NCI-H1048 (cell line): ENCODE data around the gene CALCOCO2.
"Not testable (repeated sequence)": the region's sequence is repeated elsewhere in the genome, so short reads cannot be mapped to it uniquely, and the experiment has no call there.

Experiments
- DNase-seq: peaks from one replicate; lab custom pipeline; 2025; lab: John Stamatoyannopoulos, UW

Gene CALCOCO2, protein sequence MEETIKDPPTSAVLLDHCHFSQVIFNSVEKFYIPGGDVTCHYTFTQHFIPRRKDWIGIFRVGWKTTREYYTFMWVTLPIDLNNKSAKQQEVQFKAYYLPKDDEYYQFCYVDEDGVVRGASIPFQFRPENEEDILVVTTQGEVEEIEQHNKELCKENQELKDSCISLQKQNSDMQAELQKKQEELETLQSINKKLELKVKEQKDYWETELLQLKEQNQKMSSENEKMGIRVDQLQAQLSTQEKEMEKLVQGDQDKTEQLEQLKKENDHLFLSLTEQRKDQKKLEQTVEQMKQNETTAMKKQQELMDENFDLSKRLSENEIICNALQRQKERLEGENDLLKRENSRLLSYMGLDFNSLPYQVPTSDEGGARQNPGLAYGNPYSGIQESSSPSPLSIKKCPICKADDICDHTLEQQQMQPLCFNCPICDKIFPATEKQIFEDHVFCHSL

DNA sequence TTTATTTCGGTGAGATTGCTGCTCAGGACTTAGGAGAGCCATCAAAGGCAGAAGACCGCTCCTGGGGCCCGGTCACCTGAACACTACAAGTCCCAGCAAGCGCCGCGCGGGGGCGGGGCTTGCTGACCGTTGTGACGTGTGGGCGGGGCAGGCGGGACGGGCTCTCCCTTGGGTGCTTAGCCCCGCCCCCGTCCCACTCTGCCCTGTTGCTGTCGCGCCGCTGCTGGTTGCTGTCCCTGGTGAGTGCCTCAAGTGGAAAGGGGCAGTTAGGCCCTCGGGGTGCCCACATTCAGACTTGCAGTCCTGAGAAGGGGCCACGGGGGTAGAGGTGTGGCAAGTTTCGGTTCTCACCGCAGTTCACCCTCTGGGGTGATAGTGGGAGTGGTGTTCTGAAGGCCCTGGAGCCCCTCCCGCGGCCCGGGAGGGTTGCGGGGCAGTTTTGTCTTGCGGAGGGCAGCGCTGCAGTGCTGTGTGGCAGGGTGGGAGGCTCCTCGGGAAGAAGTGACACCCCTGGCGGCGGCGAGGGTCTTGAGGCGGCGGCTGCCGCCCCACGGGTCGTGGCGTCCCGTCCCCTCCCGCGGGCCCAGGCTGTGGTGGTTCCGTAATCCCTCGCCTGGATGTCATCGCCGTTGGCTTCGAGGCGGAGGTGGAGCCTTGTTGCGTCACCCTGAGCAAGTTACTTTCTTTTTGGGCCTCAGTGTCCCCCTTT is at the start of gene CALCOCO2:
Gene CALCOCO2 (plus strand): TSS at position 196 of the 709 bp plus-strand sequence. CDS start 10,673 bp downstream, outside the sequence.
- peak; percentile 90 for DNase-seq

DNA sequence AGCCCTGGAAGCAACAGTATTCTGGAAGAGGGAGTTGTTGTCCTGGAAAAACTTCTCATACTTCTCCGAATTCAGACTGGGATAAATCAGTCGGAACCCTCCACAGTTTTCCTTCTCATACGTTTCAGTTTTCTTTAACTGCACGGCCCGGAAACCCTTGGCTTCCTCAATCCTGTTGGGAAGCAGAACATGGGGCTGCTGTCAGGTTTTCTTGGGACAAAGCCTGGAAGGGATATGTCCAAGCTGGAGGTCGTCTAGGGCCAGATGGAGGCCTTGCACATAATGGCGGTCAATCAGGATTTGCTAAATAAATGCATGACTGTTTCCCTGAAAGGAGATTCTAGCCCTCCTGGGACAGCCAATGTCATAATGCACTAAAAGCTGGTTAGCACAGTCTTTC is 43.0 kb upstream of the CALCOCO2 start:
- DNase-seq, result no peak

DNA sequence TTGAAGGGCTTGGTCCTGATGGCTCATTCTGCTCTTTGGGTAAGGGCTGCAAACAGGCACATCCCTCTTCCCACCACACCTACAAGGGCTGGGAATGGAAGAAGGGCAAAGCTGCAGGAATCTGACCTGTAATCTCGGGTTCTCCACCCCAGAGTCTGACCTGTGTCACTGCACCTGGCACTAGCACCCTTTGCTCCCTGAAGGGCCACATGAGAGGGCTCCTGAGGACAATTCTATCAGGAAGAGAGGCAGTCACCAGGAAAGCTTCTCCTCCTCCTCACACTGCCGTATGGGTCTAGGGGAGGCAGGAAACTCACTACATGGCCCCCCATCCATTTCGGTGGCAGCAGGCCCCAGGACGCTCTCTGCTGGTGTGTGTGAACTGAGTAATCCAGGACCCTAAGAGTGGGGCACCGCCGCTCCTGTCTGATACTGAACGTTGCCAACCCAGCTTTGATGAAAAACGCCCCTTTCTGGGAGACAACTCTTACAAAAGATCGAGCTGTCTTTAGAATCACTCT is 40.2 kb upstream of the CALCOCO2 start:
- DNase-seq, result no peak

DNA sequence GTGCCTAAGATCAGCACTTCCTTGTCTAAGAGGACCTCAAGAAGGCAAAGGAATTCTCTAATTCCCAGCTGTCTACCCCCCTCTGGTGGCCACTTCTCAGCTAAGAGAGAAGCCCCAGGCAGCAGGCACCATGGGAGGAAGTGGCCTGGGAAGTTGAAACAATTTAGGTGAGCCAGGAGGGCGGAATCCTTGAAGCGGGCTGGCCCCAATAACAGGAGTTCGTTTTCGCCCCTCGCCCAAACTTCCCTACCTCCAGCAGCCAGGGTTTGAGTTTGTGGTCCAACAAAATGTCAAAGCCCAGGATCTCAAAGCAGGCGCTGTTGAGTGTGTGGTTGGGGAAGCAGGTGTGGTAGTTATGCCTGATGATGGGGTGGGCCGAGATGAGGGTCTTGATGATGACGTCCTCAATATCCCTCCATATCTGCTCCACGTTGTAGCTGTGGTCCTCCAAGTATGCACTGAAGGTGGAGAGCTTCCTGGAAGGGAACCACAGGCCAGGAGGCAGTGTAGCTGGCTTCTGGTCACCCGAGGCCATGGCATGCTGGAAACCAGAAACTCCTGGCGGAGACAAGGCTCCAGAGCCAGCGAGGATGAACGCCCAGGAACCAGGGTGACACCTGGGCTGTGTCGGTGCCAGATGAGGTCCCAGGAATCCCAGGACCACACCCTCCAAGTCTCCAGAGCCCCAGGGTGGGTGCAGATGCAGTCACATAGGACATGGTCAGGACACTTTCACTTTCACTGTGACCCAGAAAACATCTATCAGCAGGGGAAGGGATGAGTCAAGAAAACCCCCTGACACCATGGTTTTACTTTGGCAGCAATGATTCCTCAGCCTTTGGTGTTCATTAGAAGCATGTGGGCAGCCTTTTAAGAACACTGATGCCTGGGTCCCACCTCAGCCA is 39.5 kb upstream of the CALCOCO2 start:
- DNase-seq, result no peak

DNA sequence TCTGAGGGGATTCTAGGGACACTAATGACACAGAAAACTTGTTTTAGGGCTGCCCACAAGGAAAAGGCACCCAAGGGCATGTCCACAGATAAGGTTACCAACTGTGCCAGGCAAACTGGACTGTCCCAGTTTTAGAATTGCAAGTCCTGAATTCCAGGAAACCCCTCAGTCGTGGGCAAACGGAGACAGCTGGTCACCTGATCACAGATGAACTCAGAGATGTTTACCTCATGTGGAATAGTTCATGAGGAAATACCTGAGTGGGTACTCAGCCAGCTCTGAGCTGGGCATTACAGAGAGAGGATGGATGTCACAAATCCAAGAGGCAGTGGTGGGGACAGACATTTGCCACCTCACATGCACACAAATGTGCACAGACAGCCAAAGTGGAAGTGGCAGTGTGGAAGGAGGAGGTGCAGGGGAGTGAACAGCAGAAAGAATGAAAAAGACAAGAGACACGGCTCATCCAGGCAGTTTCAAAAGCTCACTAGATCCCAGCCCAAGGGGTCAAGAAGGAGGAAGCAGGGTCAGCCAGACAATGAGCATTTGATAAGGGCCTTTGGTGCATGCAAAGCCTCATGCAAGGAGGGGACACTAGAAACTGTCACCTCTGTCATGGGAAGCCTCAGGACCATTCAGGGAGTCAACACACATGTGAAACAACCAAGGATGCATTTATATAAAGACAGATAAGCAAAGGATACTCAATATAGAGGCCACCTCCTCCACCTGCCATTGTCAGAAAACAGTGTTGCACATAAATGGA is 38.6 kb upstream of the CALCOCO2 start:
- DNase-seq, result no peak

DNA sequence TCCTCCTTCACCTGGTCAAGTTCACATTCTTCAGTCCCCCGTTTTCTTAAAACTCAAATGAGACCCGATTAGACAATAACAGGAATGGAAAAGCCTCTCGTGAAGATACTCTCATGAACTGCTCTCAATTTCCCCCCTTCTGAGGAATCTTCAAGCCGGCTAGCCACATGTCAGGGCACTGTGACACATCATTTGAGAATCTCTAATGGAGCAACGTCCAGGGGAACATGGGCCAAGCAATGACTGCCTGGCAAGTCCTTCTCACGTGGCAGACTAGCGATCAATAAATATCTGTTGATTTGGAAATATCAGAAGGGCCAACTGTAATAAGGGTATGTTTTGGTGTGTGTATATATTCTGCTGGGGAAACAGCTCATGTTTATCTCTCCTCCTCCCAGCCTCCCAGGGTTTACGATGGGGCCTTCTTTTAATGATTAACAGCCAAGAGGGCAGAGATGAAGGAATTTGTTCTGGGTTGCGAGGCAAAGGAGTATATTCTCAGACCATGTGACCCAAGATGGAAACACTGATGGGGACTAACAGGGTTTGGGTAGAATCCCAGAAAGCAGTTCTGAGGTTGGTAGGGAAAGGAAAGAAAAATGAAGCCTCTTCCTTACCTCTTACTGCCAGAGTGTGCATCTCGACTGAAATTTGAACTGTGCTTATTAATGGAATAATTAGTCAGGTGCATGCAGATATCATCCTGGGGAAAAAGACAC is 35.2 kb upstream of the CALCOCO2 start:
- no peak for DNase-seq

DNA sequence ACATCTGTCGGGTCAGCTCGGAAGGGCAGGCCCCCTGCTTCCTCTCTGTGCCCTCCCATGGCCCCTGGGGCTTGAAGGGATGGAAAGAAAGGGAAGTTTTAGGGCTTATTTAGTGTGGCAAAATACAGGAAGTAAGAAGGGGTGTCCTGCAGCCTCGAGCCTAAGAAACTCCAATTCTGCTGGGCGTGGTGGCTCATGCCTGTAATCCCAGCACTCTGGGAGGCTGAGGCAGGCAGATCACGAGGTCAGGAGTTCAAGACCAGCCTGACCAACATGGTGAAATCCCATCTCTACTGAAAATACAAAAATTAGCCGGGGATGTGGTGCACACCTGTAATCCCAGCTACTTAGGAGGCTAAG is 34.7 kb upstream of the CALCOCO2 start:
- DNase-seq, result not testable (repeated sequence)

DNA sequence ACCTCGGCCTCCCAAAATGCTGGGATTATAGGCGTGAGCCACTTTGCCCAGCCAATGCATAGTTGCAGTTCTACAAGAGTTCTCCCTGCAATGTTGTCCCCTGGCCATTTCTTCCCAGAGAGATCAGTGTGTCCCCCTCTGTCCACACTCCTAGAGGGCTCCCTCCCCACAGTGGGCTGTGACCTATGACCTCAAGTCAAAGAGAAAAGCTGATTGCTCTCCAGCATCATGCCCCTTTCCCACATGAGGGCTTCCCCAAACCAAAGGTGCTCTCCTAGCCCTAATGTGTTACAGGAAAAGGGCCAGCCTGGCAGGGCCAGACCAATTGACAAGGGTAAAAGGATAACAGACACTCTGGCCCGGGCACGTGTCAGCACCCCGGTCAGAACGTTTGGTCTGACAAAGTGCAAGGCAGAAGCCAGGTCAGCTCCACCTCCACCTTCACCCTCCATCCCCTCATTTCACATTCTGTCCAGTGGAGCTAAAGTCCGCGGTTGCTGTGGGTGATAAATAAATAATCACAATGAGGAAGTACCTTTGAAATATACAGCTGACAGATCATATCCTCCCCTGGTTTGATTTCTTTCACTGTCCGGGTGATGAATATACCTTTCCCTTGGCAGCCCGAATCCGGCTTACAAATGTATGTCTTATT is 31.6 kb upstream of the CALCOCO2 start:
- DNase-seq, result no peak

DNA sequence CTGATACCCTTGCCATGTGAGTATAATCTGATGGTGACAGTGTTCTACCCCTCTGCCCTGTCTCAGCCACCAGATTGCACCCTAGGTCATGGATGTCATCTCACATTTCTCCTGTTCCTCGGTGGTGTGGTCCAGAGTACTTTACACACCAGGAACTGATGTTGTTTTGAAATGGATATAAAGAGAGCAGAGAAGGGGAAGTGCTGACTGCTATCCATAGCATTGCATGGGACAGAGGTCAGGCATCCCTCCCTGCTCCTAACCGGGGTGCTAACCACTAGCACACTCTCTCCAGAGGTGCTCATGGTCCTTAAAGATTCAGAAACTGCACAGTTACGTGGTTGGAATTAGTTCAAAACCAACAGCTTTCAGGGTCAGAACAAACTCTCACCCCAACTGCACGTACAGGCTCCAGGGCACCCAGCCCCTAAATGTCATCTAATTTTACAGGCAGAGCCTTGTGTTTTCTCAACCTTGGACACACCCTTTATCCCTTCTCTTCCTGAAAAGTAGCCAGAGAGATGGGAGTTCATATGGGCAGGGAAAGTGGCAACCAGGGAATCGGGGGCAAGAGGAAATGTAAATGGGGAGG is 30.1 kb upstream of the CALCOCO2 start:
- no peak for DNase-seq

DNA sequence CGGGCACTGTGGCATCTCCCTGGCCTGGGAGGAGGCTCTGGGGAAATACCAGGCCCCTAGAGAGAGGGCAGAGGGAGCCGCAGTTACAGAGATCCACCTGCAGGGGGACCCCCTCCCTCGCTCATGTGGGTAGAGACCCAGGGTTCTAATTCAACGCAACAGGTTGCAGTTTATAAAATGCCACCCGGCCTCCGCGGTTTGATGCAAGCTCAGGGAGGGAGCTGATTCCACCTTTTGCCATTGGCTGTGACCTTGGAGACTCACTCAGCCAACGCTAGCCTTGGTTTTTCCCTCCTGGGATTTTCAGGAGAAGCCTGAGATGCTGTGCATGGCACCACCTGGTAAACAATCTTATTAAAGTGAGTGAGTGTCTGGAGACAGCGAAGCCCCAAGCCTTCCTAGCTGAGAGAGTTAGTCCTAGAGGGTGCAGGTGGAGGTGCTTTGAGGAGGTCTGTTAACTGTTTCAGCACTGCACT is 25.9 kb upstream of the CALCOCO2 start:
- DNase-seq, result no peak

DNA sequence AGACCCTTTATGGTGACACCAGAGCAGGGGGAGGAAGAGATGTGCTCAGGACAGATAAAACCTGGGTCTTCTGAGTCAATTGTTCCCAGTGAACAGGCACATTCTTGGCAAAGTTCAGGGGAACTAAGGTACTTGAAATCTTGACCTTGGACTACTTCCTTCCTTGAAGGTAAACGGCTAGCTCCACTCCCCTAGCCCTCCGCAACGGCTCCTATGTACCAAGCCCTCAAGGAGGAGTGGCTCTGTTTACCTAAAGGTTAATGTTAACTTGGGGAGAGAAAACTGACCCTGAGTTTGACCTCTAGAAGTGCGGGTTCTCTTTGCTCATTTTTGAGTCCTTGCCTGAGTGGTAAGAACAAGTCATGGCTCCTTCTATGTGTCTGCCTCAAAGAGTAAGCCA is 21.7 kb upstream of the CALCOCO2 start:
- DNase-seq, result no peak

DNA sequence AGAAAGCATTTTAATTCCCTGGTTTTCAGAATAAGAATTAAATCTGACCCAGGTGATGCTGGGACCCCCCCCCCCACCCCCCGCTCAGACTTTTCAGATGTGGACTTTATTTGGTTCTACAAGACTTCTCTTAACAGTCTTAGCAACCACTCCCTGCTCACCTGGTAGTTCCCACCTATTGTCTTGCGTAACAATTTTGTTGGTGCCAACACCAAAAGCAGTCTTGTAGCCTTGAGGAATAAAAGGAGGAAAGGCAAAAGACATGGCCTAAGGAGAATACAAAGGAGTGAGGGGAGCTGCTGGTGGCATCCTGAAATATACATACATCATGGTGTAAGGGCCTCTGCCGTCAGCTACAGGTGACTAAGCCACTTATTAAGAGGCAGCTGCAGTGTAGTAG is 18.8 kb upstream of the CALCOCO2 start:
- DNase-seq, result no peak

DNA sequence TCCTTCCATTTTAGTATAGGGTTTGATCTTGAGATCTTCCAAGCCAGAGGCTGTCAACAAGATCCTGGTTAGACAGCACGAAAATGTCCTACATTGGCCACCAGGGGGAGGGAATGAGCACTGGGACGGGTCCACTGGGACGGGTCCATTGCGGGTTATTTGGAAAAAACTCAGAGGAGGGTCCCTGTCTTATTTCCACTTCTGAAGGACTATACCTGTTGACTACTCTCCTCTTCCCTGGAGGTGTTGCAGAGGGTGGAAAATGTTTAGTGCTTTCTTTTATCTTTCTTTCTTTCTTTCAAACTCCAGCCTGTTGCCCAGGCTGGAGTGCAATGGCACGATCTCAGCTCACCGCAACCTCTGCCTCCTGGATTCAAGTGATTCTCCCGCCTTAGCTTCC is 16.3 kb upstream of the CALCOCO2 start:
- no peak for DNase-seq

DNA sequence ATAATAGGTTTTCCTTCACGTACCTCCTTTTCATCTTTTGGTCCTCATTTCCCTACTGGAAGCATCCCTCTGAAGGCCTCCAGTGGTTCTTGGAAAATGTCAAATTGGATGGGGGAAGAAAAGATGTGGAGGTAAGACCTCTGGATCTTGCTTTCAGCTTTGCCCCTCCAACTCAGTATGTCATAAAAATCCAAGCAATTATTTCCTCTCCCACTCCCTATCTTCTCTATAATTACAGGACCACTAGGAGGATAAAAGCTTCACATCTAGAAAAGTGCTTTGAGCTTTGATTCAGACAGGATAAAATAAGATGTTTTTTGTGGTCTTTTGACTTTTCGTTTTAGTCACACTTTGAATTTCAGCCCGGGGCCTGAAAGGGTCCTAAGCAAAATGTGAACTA is 15.5 kb upstream of the CALCOCO2 start:
- no peak for DNase-seq

DNA sequence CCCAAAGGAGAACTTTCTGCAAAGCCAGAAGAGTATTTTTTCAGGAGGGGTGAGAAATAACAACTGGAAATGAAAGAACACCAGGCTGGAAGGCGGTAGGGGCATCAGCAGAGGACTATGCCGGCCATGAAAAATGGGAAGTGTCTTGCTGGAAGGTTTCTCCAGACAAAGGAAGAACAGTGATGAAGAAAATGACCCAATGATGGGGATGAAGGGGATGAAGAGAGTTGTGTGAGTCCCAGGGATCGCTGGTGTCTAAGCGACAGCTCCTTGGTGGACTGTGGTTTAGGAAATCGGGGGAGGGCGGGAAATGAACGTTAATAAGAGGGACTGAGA is 14.4 kb upstream of the CALCOCO2 start:
- DNase-seq, result no peak

DNA sequence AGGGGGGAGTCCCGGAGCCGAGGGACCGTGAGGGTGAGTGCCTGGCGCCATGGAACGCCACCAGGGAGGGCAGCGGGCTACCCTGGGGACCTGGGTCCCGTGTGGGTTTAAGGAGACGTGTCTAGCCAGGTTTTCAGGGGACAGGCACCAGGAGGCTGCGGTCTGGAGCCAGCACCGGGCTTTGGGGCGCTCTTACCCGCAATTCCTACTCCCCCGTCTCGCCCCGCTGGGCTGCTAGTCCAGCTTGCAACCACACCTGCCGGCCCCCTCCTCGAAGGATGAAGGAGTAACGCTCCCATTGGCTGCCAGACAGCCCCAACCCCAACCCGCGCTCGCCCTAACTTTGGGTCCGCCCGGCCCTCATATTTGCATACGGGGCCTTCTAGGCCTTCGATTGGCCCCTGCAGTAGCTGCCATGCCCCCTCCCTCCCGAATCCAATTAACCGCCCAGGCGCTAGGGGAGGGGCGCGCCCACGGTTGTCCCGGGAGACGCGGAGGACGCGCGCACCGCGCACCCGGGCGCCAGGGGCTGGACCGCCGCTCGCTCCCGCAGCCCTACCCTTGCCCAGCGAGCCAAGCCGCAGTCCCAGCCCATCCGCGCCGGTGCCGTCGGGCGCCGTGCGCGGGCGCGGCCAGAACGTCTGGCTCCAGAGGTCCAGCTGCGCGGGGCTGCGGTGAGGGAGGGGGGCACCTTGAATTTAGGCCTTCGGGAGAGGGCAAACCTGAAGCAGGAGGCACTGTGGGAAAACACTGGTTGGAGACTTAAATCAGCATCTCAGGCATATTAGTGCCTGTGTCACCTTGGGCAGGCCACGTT is 13.9 kb upstream of the CALCOCO2 start, which contains the start of gene TTLL6:
Gene TTLL6 (minus strand): TSS at position 456 of the 817 bp plus-strand sequence. CDS start 157 bp downstream, at position 299.
- peak; percentile 93 for DNase-seq

DNA sequence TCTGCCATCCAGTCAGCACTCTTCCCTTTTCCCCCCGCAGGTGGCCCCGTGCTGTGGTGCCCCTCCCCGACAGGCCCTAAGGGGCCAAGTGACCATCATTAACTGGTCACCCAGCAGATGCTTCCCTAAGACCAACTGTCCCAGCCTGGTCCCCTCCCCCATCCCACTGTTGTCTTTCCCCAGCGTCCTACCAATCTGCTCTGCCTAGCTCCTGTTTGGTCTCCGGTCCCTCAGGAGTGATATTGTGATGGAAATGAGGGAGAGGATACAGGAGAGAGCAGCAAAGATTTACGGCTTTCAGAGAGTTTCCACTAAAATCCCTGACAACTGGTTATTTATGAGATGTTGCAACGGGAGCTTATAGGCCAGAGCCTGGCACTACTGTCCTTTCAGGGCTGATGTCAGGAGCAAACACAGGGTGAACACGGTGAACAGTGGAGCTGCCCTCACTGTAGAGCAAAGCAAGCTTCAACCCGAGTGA is 12.4 kb upstream of the CALCOCO2 start:
- no peak for DNase-seq

DNA sequence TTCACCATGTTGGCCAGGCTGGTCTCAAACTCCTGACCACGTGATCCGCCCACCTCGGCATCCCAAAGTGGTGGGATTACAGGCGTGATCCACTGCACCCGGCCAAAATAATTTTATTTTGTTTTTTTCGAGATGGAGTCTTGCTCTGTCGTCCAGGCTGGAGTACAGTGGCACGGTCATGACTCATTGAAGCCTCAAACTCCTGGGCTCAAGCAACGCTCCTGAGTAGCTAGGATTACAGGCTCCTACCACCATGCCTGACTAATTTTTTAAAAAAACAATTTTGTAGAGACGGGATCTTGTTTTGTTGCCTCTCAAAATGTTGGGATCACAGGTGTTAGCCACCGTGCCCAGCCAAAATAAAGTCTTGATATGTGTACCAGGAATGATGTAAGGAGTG is 11.4 kb upstream of the CALCOCO2 start:
- DNase-seq, result no peak

DNA sequence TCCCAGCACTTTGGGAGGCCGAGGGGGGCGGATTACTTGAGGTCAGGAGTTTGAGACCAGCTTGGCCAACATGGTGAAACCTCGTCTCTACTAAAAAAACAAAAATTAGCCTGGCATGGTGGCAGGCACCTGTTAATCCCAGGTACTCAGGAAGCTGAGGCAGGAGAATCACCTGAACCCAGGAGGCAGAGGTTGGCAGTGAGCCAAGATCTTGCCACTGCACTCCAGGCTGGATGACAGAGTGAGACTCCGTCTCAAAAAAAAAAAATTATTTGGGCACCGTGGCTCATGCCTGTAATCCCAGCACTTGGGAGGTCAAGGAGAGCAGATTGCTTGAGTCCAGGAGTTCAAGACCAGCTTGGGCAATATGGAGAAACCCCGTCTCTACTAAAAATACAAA is 9.9 kb upstream of the CALCOCO2 start:
- not testable (repeated sequence) for DNase-seq
